ENCODE data around the gene DDX24. TPM values are rescaled to one million over a fixed set of nuclear protein-coding genes. Genes with fewer than 3 reads are reported as not detected.

DDX24 gene
- total RNA-seq, 4 donors from 2014 or later: 70.2 to 319 (median 87.7) TPM

DNA sequence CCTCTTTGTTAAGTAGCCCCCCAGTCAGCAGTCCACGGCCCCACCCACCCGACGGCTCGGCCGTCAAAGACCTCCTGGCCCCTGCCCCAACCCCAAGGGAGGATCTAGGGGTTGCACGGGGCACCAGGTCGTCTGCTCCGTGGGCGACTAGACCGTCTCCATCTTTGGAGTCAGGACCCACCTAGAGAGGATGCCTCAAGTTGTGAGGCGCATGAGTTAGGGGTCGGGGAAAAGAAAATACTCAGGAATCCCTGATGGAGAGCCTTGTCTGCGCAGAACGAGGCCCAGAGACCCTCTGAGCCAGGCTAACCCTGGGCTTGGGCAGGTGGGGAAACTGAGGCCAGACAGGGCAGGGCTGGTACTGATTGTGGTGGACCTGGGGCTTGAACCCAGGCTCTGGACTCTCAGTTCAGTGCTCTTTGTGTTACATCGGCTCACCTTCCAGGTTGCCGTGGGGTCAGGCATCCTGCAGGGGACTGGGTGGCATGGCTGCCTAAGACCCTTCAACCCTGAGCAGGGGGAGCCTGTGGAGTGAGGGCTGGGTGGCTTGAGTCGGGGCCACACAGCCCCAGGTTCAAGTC lies 54.0 kb downstream of the DDX24 start:
- H3K27me3 ChIP-seq: no peaks in the 10 kb centered on the region
- TF ChIP-seq CTCF (IDR thresholded peaks at IDR 0.05): no peak
- TF ChIP-seq EP300 (IDR thresholded peaks at IDR 0.05; ENCODE audit: low read depth): no peak
- TF ChIP-seq POLR2A (IDR thresholded peaks at IDR 0.05): no peak
- TF ChIP-seq POLR2AphosphoS5 (IDR thresholded peaks at IDR 0.05): no peak
- no peaks in the 10 kb centered on the region for H3K9me3 ChIP-seq
- in situ Hi-C loops (cut with MboI; ENCODE audit: low pct_ligation_motif_present in 1 of 4, low pct_unique_long_range_greater_than_20kb in 1 of 4, low sequenced_read_pairs in 3 of 4) (no loop called here), intact Hi-C loops (cut with DNase I; ENCODE audit: low total_unique reads) (no loop called here)
- H3K36me3 ChIP-seq: no peaks in the 10 kb centered on the region
- H3K4me3 ChIP-seq: peak overlapping the region; percentile 50 to 79 (median 73)
- no peak for DNase-seq
- WGBS, 2 donors (ENCODE audit: low coverage in 1 of 2): 41% methylated on average over 16 of the region's 17 CpGs; no CpG with 5 or more reads in 1 of the 2 donors
- peaks cover 0 to 21% (median 13%) of the 10 kb centered on the region in 4 donors for H3K4me1 ChIP-seq
- H3K27ac ChIP-seq: peak overlapping the region in 2 of 4 donors; percentile 46 to 62

DNA sequence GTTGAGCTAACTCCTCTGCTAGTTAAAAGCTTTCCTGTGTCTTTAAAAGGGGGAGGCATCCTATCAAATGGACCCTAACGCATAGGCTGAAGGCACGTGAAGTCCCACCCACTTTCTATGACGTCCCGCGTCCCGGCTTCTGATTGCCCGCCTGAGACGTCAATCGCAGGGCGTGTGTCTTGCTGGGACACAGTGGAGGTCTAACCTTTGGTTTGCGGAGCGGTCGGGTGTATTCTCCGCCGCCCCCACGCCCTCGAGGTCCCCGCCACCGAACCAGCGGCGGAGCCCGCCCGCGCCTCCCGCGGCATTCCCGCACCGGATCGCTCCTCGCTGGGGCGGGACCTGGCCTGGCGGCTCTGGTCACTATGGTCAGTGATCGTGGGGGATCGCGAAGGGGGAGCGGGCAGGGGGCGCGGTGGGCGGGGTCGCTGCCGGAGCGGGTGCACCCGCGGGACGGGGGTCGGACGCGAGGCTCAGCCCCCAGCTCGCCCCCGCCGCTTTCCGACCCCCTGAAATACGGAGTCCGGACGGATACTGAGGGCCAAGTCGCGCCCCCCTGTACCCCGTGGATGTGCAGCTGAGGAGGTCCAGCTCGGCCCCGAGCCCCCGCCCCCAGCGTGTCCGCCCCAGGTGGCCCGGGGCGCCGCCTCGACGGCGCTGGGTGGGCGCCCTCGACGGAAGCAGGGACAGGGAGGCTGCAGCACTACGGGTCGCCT lies 54.7 kb downstream of the DDX24 start, which contains the start of gene OTUB2:
TSS of gene OTUB2 (plus strand) at position 168 of the 716 bp plus-strand sequence. CDS start at position 366, 198 bp downstream.
- intact Hi-C loops (cut with DNase I; ENCODE audit: low total_unique reads): no loop called here
- no peaks in the 10 kb centered on the region for H3K36me3 ChIP-seq
- peaks cover 0 to 21% (median 11%) of the 10 kb centered on the region in 4 donors for H3K4me1 ChIP-seq
- H3K4me3 ChIP-seq: peak within 1 kb of the TSS; percentile 50 to 79 (median 73)
- H3K27me3 ChIP-seq: no peaks in the 10 kb centered on the region
- in situ Hi-C loops (cut with MboI; ENCODE audit: low pct_ligation_motif_present in 1 of 4, low pct_unique_long_range_greater_than_20kb in 1 of 4, low sequenced_read_pairs in 3 of 4): no loop called here
- peak; percentile 99 for DNase-seq
- H3K27ac ChIP-seq: peak within 1 kb of the TSS in 3 of 4 donors; percentile 26 to 62 (median 46)
- whole genome bisulfite sequencing, 2 donors (ENCODE audit: low coverage in 1 of 2): 2% methylated on average over 20 of the region's 74 CpGs; no CpG with 5 or more reads in 1 of the 2 donors
- H3K9me3 ChIP-seq: no peaks in the 10 kb centered on the region
- TF ChIP-seq CTCF (IDR thresholded peaks at IDR 0.05) (no peak), EP300 (IDR thresholded peaks at IDR 0.05; ENCODE audit: low read depth) (no peak), POLR2A (IDR thresholded peaks at IDR 0.05) (no peak), POLR2AphosphoS5 (IDR thresholded peaks at IDR 0.05) (no peak)

DNA sequence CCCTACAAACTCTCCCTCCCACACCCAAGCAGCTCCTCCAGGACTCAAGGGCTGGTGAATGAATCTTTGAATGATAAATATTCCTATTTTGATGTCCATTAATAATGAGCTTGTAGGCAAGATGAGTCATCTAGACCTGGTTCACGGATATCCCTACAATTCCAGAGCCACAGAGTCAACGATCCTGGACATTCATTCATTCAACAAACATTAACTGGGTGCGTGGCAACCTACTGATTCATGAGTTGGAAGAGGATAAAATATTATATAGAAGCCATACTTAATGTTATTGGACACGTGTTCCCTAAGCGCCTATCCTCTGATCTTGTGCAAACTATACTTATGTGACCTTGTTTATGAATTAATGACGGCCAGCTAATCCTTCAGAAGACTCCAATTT lies 55.3 kb downstream of the DDX24 start:
- intact Hi-C loops (cut with DNase I; ENCODE audit: low total_unique reads): no loop called here
- H3K27ac ChIP-seq: no peak overlapping the region
- TF ChIP-seq CTCF (IDR thresholded peaks at IDR 0.05): no peak
- DNase-seq: no peak
- no peaks in the 10 kb centered on the region for H3K9me3 ChIP-seq
- no peaks in the 10 kb centered on the region for H3K27me3 ChIP-seq
- H3K4me1 ChIP-seq: peaks cover 0 to 21% (median 11%) of the 10 kb centered on the region in 4 donors
- no peaks in the 10 kb centered on the region for H3K36me3 ChIP-seq
- 46 to 53% methylated on average over 4 to 6 of the region's 6 CpGs for WGBS, 2 donors (ENCODE audit: low coverage in 1 of 2)
- peak overlapping the region in 1 of 4 donors; percentile 79 for H3K4me3 ChIP-seq
- in situ Hi-C loops (cut with MboI; ENCODE audit: low pct_ligation_motif_present in 1 of 4, low pct_unique_long_range_greater_than_20kb in 1 of 4, low sequenced_read_pairs in 3 of 4): no loop called here

- H3K27me3 ChIP-seq: no peaks in the 10 kb centered on the region
- no peak for TF ChIP-seq CTCF (IDR thresholded peaks at IDR 0.05)
- no peak for TF ChIP-seq EP300 (IDR thresholded peaks at IDR 0.05; ENCODE audit: low read depth)
- TF ChIP-seq POLR2AphosphoS5 (IDR thresholded peaks at IDR 0.05): no peak
- no peak for TF ChIP-seq POLR2A (IDR thresholded peaks at IDR 0.05)
- H3K4me1 ChIP-seq: peaks cover 0 to 21% (median 11%) of the 10 kb centered on the region in 4 donors
- WGBS, 2 donors (ENCODE audit: low coverage in 1 of 2): 70 to 100% methylated on average over 1 to 2 of the region's 2 CpGs
- no peak overlapping the region for H3K27ac ChIP-seq
- no peak for DNase-seq
- in situ Hi-C loops (cut with MboI; ENCODE audit: low pct_ligation_motif_present in 1 of 4, low pct_unique_long_range_greater_than_20kb in 1 of 4, low sequenced_read_pairs in 3 of 4): no loop called here
- H3K36me3 ChIP-seq: no peaks in the 10 kb centered on the region
- H3K4me3 ChIP-seq: no peak overlapping the region
- H3K9me3 ChIP-seq: no peaks in the 10 kb centered on the region
- intact Hi-C loops (cut with DNase I; ENCODE audit: low total_unique reads): no loop called here
Measured at GRCh38 chr14:94024549-94024948, 56.5 kb downstream of the DDX24 start.

Data from transverse colon (tissue), 4 donors.